ENCODE measurements around the gene GLIPR2. TPM values are rescaled to one million over a fixed set of nuclear protein-coding genes. Genes with fewer than 3 reads are reported as not detected.
"Not testable (repeated sequence)": the region's sequence is repeated elsewhere in the genome, so short reads cannot be mapped to it uniquely, and the experiment has no call there.

GLIPR2 gene
- total and polyA plus RNA-seq, 2 donors (not counting 3 experiments of a cell fraction or from before 2014, with no cell fraction given) = 22.0 to 42.4 TPM

GRCh38 chr9:36129139-36129538, 7.4 kb upstream of the GLIPR2 start:
- CTCF ChIA-PET = interaction anchor here (0.6 to 2.0 kb wide), 5 partner anchors 8 to 35 kb away, joined by 3 to 8 read pairs (median 4); no protein-coding TSS in a partner anchor
- Histone ChIP-seq H2AFZ (ENCODE audit: low read depth, low read length) (no peak overlapping the region), H3K9me1 (replicated peaks; ENCODE audit: control insufficient read depth, extremely low read depth, insufficient read depth, low read length) (no peaks in the 10 kb centered on the region), H3K9me3 (replicated peaks; ENCODE audit: control insufficient read depth, insufficient read depth, low read length) (no peaks in the 10 kb centered on the region), H4K20me1 (replicated peaks; ENCODE audit: control insufficient read depth, extremely low read depth, insufficient read depth, low read length) (no peaks in the 10 kb centered on the region), H3K9ac (replicated peaks; ENCODE audit: extremely low read depth, insufficient read depth, low read length) (no peak overlapping the region), H3K4me1 (ENCODE audit: control insufficient read depth, extremely low read depth, insufficient read depth, low read length) (no peaks in the 10 kb centered on the region), H3K27ac (ENCODE audit: insufficient read depth, low read depth, low read length) (no peak overlapping the region), H3K27me3 (ENCODE audit: control insufficient read depth in 2 of 2, insufficient read depth in 2 of 2, low read length in 2 of 2) (no peaks in the 10 kb centered on the region), H3K79me2 (ENCODE audit: control insufficient read depth, insufficient read depth, low read length) (no peaks in the 10 kb centered on the region), H3K36me3 (ENCODE audit: control insufficient read depth in 2 of 2, extremely low read depth in 1 of 2, insufficient read depth in 2 of 2, low read length in 2 of 2) (no peaks in the 10 kb centered on the region), H3K4me2 (ENCODE audit: insufficient read depth, low read length) (no peak overlapping the region), H3K4me3 (replicated peaks in 1 of 3; ENCODE audit: insufficient read depth in 1 of 3, low read depth in 1 of 3, low read length in 3 of 3) (no peak overlapping the region)
- TF ChIP-seq EZH2 (IDR thresholded peaks at IDR 0.05; ENCODE audit: borderline replicate concordance, low read depth, low read length, severe bottlenecking) (no peak), CTCF (IDR thresholded peaks at IDR 0.05; ENCODE audit: extremely low read depth in 1 of 2, insufficient read depth in 1 of 2, low read depth in 1 of 2, low read length in 2 of 2) (no peak), POLR2AphosphoS5 (IDR thresholded peaks at IDR 0.05; ENCODE audit: insufficient read depth, low read depth, low read length) (no peak), FOS (IDR thresholded peaks at IDR 0.05; ENCODE audit: borderline replicate concordance, insufficient read depth, low read length) (no peak), MYC (IDR thresholded peaks at IDR 0.05; ENCODE audit: low read depth, low read length) (no peak), GATA2 (IDR thresholded peaks at IDR 0.05; ENCODE audit: insufficient read depth, insufficient read length, low read depth, low read length) (no peak), MAX (IDR thresholded peaks at IDR 0.05; ENCODE audit: insufficient read depth, insufficient read length) (no peak), POLR2A (IDR thresholded peaks at IDR 0.05; ENCODE audit: low read depth, low read length) (no peak), JUN (IDR thresholded peaks at IDR 0.05; ENCODE audit: borderline replicate concordance, insufficient read depth, insufficient read length, low read depth) (no peak)
- FAIRE-seq = no peak
- dilution Hi-C loops (cut with MboI; ENCODE audit: extremely low pct_ligation_motif_present, low sequenced_read_pairs) = no loop called here
- BruUV-seq (replicated peaks) = no TSS peak
- POLR2A ChIA-PET = no interaction called here
- no peak for DNase-seq (ENCODE audit: low read depth, low spot score)
- intact Hi-C loops (cut with micrococcal nuclease) = no loop called here

- dilution Hi-C loops (cut with MboI; ENCODE audit: extremely low pct_ligation_motif_present, low sequenced_read_pairs); H2AFZ ChIP-seq (ENCODE audit: low read depth, low read length); H3K4me1 ChIP-seq (ENCODE audit: control insufficient read depth, extremely low read depth, insufficient read depth, low read length); H3K27me3 ChIP-seq (ENCODE audit: control insufficient read depth in 2 of 2, insufficient read depth in 2 of 2, low read length in 2 of 2); H3K27ac ChIP-seq (ENCODE audit: insufficient read depth, low read depth, low read length); H3K4me3 ChIP-seq (replicated peaks in 1 of 3; ENCODE audit: insufficient read depth in 1 of 3, low read depth in 1 of 3, low read length in 3 of 3); BruUV-seq (replicated peaks); H4K20me1 ChIP-seq (replicated peaks; ENCODE audit: control insufficient read depth, extremely low read depth, insufficient read depth, low read length); H3K9me3 ChIP-seq (replicated peaks; ENCODE audit: control insufficient read depth, insufficient read depth, low read length); H3K9me1 ChIP-seq (replicated peaks; ENCODE audit: control insufficient read depth, extremely low read depth, insufficient read depth, low read length); POLR2A ChIA-PET; intact Hi-C loops (cut with micrococcal nuclease); H3K36me3 ChIP-seq (ENCODE audit: control insufficient read depth in 2 of 2, extremely low read depth in 1 of 2, insufficient read depth in 2 of 2, low read length in 2 of 2); H3K4me2 ChIP-seq (ENCODE audit: insufficient read depth, low read length); H3K9ac ChIP-seq (replicated peaks; ENCODE audit: extremely low read depth, insufficient read depth, low read length); H3K79me2 ChIP-seq (ENCODE audit: control insufficient read depth, insufficient read depth, low read length); FAIRE-seq; DNase-seq (ENCODE audit: low read depth, low spot score): not testable (repeated sequence)
- CTCF ChIA-PET = interaction anchor here (1.1 kb wide), 1 partner anchor 32 kb away, joined by 3 read pairs; no protein-coding TSS in a partner anchor
These were observed 4.9 kb upstream of the GLIPR2 start for GRCh38 chr9:36131666-36132065.
